GM23338 (cell line): ENCODE measurements around the gene ETAA1. TPM values are rescaled to one million over a fixed set of nuclear protein-coding genes. Genes with fewer than 3 reads are reported as not detected.
A peak's percentile ranks its signal among the peaks of the same experiment; 100 is the strongest.

Source experiments
- ATAC-seq: fragments of 200-7000 bp; cut with Tn5 transposase; 3 replicates; pipeline ENCODE4 v1.9.1; 2020
- DNase-seq: peaks from one replicate; pipeline ENCODE4 v3.0.0-alpha.2; 2015; ENCODE audit warnings: low spot score
- H2AFZ ChIP-seq: fragments of 200-600 bp; sonication (generic); 2 replicates; pipeline ENCODE4 v1.8.0; 2016; ENCODE audit warnings: antibody characterized with exemption, mild to moderate bottlenecking, moderate library complexity
- H3F3A ChIP-seq: fragments of 200-600 bp; sonication (generic); replicated peaks from 2 replicates; pipeline ENCODE4 v1.8.0; 2017; ENCODE audit warnings: antibody characterized with exemption, mixed run types, low read depth
- H3K27ac ChIP-seq: fragments of 200-600 bp; sonication (generic); 2 replicates; pipeline ENCODE4 v1.6.1; 2016; ENCODE audit warnings: low read depth
- H3K27me3 ChIP-seq: fragments of 200-600 bp; sonication (generic); 2 replicates; pipeline ENCODE4 v1.8.0; 2016; ENCODE audit warnings: mild to moderate bottlenecking, mixed run types, moderate library complexity; ENCODE audit not compliant: insufficient read depth
- H3K36me3 ChIP-seq: fragments of 200-600 bp; sonication (generic); 2 replicates; pipeline ENCODE4 v1.8.0; 2016; ENCODE audit warnings: mild to moderate bottlenecking; ENCODE audit not compliant: insufficient read depth
- H3K4me1 ChIP-seq: fragments of 200-600 bp; sonication (generic); 2 replicates; pipeline ENCODE4 v1.8.0; 2016; ENCODE audit warnings: mild to moderate bottlenecking, moderate library complexity; ENCODE audit not compliant: insufficient read depth
- H3K4me2 ChIP-seq: fragments of 200-600 bp; sonication (generic); 2 replicates; pipeline ENCODE4 v1.7.1; 2017; ENCODE audit warnings: mixed run types
- H3K4me3 ChIP-seq: fragments of 200-600 bp; sonication (generic); 2 replicates; pipeline ENCODE4 v1.6.1; 2016; ENCODE audit warnings: mixed run types
- H3K79me2 ChIP-seq: fragments of 200-600 bp; sonication (generic); replicated peaks from 2 replicates; pipeline ENCODE4 v1.8.0; 2017; ENCODE audit warnings: mild to moderate bottlenecking; ENCODE audit not compliant: insufficient read depth
- H3K9me2 ChIP-seq: fragments of 200-600 bp; sonication (generic); 2 replicates; pipeline ENCODE4 v1.8.0; 2017; ENCODE audit not compliant: insufficient read depth
- H4K20me1 ChIP-seq: fragments of 200-600 bp; sonication (generic); replicated peaks from 2 replicates; pipeline ENCODE4 v1.8.0; 2017; ENCODE audit warnings: mild to moderate bottlenecking; ENCODE audit not compliant: insufficient read depth
- H3K27ac Mint-ChIP-seq: 2 replicates; pipeline ENCODE4 v1.8.0; 2020; ENCODE audit warnings: inconsistent platforms, mild to moderate bottlenecking, moderate library complexity, mixed read lengths
- H3K27me3 Mint-ChIP-seq: 3 replicates; pipeline ENCODE4 v1.8.0; 2022; ENCODE audit warnings: low read depth, mild to moderate bottlenecking, moderate library complexity, mixed read lengths, inconsistent platforms; ENCODE audit not compliant: insufficient read depth, poor library complexity
- H3K36me3 Mint-ChIP-seq: 3 replicates; pipeline ENCODE4 v1.8.0; 2021; ENCODE audit warnings: low read depth, mild to moderate bottlenecking, inconsistent platforms, moderate library complexity, mixed read lengths
- H3K4me1 Mint-ChIP-seq: 3 replicates; pipeline ENCODE4 v1.8.0; 2020; ENCODE audit warnings: mild to moderate bottlenecking, inconsistent platforms, mixed read lengths
- H3K4me3 Mint-ChIP-seq: 3 replicates; pipeline ENCODE4 v1.8.0; 2021; ENCODE audit warnings: moderate library complexity, mild to moderate bottlenecking, inconsistent platforms, mixed read lengths
- H3K9me3 Mint-ChIP-seq: 3 replicates; pipeline ENCODE4 v1.8.0; 2020; ENCODE audit warnings: moderate library complexity, mild to moderate bottlenecking, inconsistent platforms, mixed read lengths
- CREB1 ChIP-seq: fragments of 250-450 bp; sonication (Bioruptor Pico); IDR thresholded peaks from 2 replicates; pipeline ENCODE4 v1.5.0; 2020; ENCODE audit warnings: low read depth, mild to moderate bottlenecking, moderate library complexity
- ETS1 ChIP-seq: IDR thresholded peaks from 2 replicates; pipeline ENCODE4 v1.6.1; 2016; ENCODE audit warnings: antibody characterized with exemption
- EZH2 ChIP-seq: fragments of 200-600 bp; sonication (generic); IDR thresholded peaks from one replicate; pipeline ENCODE4 v1.8.0; 2017; ENCODE audit warnings: antibody characterized with exemption, mild to moderate bottlenecking, low read depth; ENCODE audit not compliant: unreplicated experiment
- EZH2phosphoT487 ChIP-seq: fragments of 200-600 bp; sonication (generic); IDR thresholded peaks from one replicate; pipeline ENCODE4 v1.8.1; 2018; ENCODE audit warnings: antibody characterized with exemption; ENCODE audit not compliant: unreplicated experiment
- JUNB ChIP-seq: IDR thresholded peaks from one replicate; pipeline ENCODE4 v1.6.1; 2016; ENCODE audit warnings: antibody characterized with exemption; ENCODE audit not compliant: unreplicated experiment
- NANOG ChIP-seq: IDR thresholded peaks from 2 replicates; pipeline ENCODE4 v1.6.1; 2016; ENCODE audit warnings: antibody characterized with exemption, borderline replicate concordance
- STAT1 ChIP-seq: IDR thresholded peaks from one replicate; pipeline ENCODE4 v1.6.1; 2016; ENCODE audit warnings: antibody characterized with exemption; ENCODE audit not compliant: unreplicated experiment
- ZNF114 ChIP-seq: fragments of 250-450 bp; sonication (Bioruptor Pico); IDR thresholded peaks from 2 replicates; pipeline ENCODE4 v1.5.0; 2020; ENCODE audit warnings: mild to moderate bottlenecking, moderate library complexity
- ZNF331 ChIP-seq: fragments of 250-450 bp; sonication (Bioruptor Pico); IDR thresholded peaks from 2 replicates; pipeline ENCODE4 v1.5.0; 2020; ENCODE audit warnings: low read depth, mild to moderate bottlenecking, moderate library complexity
- ZNF462 ChIP-seq: fragments of 250-450 bp; sonication (Bioruptor Pico); IDR thresholded peaks from 2 replicates; pipeline ENCODE4 v1.5.0; 2020; ENCODE audit warnings: mild to moderate bottlenecking, moderate library complexity
- polyA plus RNA-seq: library from polyadenylated mRNA; unstranded; fragments of >200 nt; fragmentation: Nextera tagmentation; extraction: Ambion mirVana; gene quantifications from 2 replicates; pipeline ENCODE4 v1.2.1, GENCODE V29; 2016
- total RNA-seq: library from RNA; depleted of rRNA; stranded (reverse); fragments of >200 nt; shearing (Covaris generic); gene quantifications from 2 replicates; pipeline ENCODE4 v1.2.3, GENCODE V29; 2014
- TF ChIP-seq, protein P1 (sequence below), 2 experiments: fragments of 200-600 bp in 1 of 2; sonication (generic) in 1 of 2; conservative IDR thresholded peaks; 2 replicates each; pipeline versions ENCODE4 v1.5.1 to v1.6.1; 2016 to 2017; ENCODE audit warnings: antibody characterized with exemption in 2 of 2, low read depth in 2 of 2, mild to moderate bottlenecking in 2 of 2, moderate library complexity in 1 of 2

ETAA1 gene
- total and polyA plus RNA-seq, 2 experiments from 2014 or later = 22.2 to 45.5 TPM

- no peak for DNase-seq
- ATAC-seq = no peak
- no peaks in the 10 kb centered on the region for H3K36me3 ChIP-seq
- Mint-ChIP-seq H3K4me1 (no peaks in the 10 kb centered on the region), H3K36me3 (peaks cover 6% of the 10 kb centered on the region; the same call in 1 of the 3 replicates), H3K27me3 (peaks cover 4% of the 10 kb centered on the region), H3K27ac (no peak overlapping the region), H3K4me3 (no peak overlapping the region), H3K9me3 (peaks cover 13% of the 10 kb centered on the region)
- H3K27ac ChIP-seq = no peak overlapping the region
- TF ChIP-seq EZH2 (no peak), EZH2phosphoT487 (no peak), STAT1 (no peak)
- TF ChIP-seq, protein P1, sequence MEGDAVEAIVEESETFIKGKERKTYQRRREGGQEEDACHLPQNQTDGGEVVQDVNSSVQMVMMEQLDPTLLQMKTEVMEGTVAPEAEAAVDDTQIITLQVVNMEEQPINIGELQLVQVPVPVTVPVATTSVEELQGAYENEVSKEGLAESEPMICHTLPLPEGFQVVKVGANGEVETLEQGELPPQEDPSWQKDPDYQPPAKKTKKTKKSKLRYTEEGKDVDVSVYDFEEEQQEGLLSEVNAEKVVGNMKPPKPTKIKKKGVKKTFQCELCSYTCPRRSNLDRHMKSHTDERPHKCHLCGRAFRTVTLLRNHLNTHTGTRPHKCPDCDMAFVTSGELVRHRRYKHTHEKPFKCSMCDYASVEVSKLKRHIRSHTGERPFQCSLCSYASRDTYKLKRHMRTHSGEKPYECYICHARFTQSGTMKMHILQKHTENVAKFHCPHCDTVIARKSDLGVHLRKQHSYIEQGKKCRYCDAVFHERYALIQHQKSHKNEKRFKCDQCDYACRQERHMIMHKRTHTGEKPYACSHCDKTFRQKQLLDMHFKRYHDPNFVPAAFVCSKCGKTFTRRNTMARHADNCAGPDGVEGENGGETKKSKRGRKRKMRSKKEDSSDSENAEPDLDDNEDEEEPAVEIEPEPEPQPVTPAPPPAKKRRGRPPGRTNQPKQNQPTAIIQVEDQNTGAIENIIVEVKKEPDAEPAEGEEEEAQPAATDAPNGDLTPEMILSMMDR (conservative IDR thresholded peaks at IDR 0.05; ENCODE audit: low read depth in 2 of 2) = no peak
- no peak overlapping the region for H3K4me2 ChIP-seq
- H3K4me3 ChIP-seq = no peak overlapping the region
- H3K79me2 ChIP-seq = no peaks in the 10 kb centered on the region
- peak overlapping the region; percentile 11; the same call in 1 of the 2 replicates for H2AFZ ChIP-seq
- H4K20me1 ChIP-seq = no peaks in the 10 kb centered on the region
- no peaks in the 10 kb centered on the region for H3K4me1 ChIP-seq
- H3F3A ChIP-seq = no peaks in the 10 kb centered on the region
- no peaks in the 10 kb centered on the region for H3K27me3 ChIP-seq
- no peaks in the 10 kb centered on the region for H3K9me2 ChIP-seq
Observed at GRCh38 chr2:67374481-67374880, 22.7 kb upstream of the ETAA1 start.

DNA sequence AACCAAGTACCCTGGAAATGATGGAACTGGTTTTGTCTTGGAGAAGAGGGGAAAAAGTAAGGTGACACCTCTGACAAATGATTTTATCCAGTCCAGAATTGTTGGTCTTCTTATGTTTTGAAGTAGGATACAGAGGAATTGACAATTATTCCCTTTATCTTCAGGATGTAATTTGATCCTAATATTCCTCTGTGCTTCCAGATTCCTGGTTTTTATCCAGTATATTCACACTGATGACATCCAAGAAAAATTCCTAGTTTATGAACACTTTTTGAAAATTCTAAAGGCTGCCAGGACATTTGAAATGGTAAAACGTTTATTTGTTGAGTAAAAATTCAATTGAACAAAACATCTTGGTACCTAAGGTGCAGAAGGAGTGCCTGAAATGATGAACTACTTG, 22.2 kb upstream of the ETAA1 start:
- H3K4me3 Mint-ChIP-seq = no peak overlapping the region
- H3K4me1 ChIP-seq = no peaks in the 10 kb centered on the region
- no peaks in the 10 kb centered on the region for H3K27me3 ChIP-seq
- H2AFZ ChIP-seq = no peak overlapping the region
- ATAC-seq (no peak), DNase-seq (no peak)
- no peak overlapping the region for H3K27ac ChIP-seq
- no peak overlapping the region for H3K27ac Mint-ChIP-seq
- no peaks in the 10 kb centered on the region for H3K79me2 ChIP-seq
- peaks cover 4% of the 10 kb centered on the region for H3K27me3 Mint-ChIP-seq
- H3K4me3 ChIP-seq = no peak overlapping the region
- H3K36me3 Mint-ChIP-seq = peaks cover 6% of the 10 kb centered on the region; the same call in 1 of the 3 replicates
- H4K20me1 ChIP-seq = no peaks in the 10 kb centered on the region
- peaks cover 13% of the 10 kb centered on the region for H3K9me3 Mint-ChIP-seq
- no peak overlapping the region for H3K4me2 ChIP-seq
- H3F3A ChIP-seq = no peaks in the 10 kb centered on the region
- H3K36me3 ChIP-seq = no peaks in the 10 kb centered on the region
- H3K4me1 Mint-ChIP-seq = no peaks in the 10 kb centered on the region
- no peaks in the 10 kb centered on the region for H3K9me2 ChIP-seq
- TF ChIP-seq ZNF114 (no peak), ZNF462 (CRISPR knock-in tag) (no peak), EZH2phosphoT487 (no peak), ETS1 (no peak), CREB1 (CRISPR knock-in tag) (no peak), EZH2 (no peak), ZNF331 (CRISPR knock-in tag) (no peak), JUNB (no peak), NANOG (no peak)
- TF ChIP-seq, protein P1 (conservative IDR thresholded peaks at IDR 0.05; ENCODE audit: low read depth in 2 of 2) = no peak
